Vagina (tissue), 2 donors: ENCODE results near the gene INO80D.

Source experiments
- CTCF ChIP-seq, 3 experiments: fragments of 450-650 bp in 2 of 3; fragments of 200-600 bp in 1 of 3; sonication (generic) in 1 of 3; IDR thresholded peaks; one replicate each; pipeline ENCODE4 v1.5.1; 2017 to 2019; ENCODE audit warnings: antibody characterized with exemption in 3 of 3, mild to moderate bottlenecking in 2 of 3, moderate library complexity in 2 of 3
- POLR2A ChIP-seq, 2 donors: fragments of 450-650 bp; IDR thresholded peaks; one replicate each; pipeline ENCODE4 v1.6.1; 2017; ENCODE audit warnings: antibody characterized with exemption in 2 of 2, mild to moderate bottlenecking in 2 of 2, moderate library complexity in 2 of 2
- POLR2AphosphoS5 ChIP-seq, 2 donors: sonication (generic); formaldehyde crosslinking; IDR thresholded peaks; one replicate each; pipeline ENCODE4 v1.9.0; 2017; ENCODE audit warnings: antibody characterized with exemption in 2 of 2, mild to moderate bottlenecking in 2 of 2, low read depth in 1 of 2; ENCODE audit not compliant: insufficient read depth in 1 of 2

- TF ChIP-seq CTCF (IDR thresholded peaks at IDR 0.05), result no peak
- TF ChIP-seq POLR2A (IDR thresholded peaks at IDR 0.05), result no peak
- no peak for TF ChIP-seq POLR2AphosphoS5 (IDR thresholded peaks at IDR 0.05; ENCODE audit: insufficient read depth in 1 of 2, low read depth in 1 of 2)
Observed at GRCh38 chr2:205969584-205969983, 116.4 kb downstream of the INO80D start.
